Activated gamma-delta T cell (primary cell): ENCODE results near the gene IP6K2.

ENCODE experiments used
- DNase-seq: peaks from one replicate; lab custom pipeline; 2025; lab: John Stamatoyannopoulos, UW

Gene IP6K2

GRCh38 chr3:48690846-48691458 is 26.1 kb downstream of the IP6K2 start:
- no peak for DNase-seq

GRCh38 chr3:48689384-48689783 is 27.6 kb downstream of the IP6K2 start:
- DNase-seq = no peak

- DNase-seq = no peak
These were observed 28.3 kb downstream of the IP6K2 start for GRCh38 chr3:48688737-48689075.

GRCh38 chr3:48688032-48688736 is 28.8 kb downstream of the IP6K2 start:
- no peak for DNase-seq

- no peak for DNase-seq
These were observed 29.8 kb downstream of the IP6K2 start for GRCh38 chr3:48687220-48687678.

GRCh38 chr3:48686538-48687219 is 30.3 kb downstream of the IP6K2 start:
- DNase-seq = no peak

- peak; percentile 85 for DNase-seq
These were observed 31.2 kb downstream of the IP6K2 start, which contains the start of gene NCKIPSD for GRCh38 chr3:48685603-48686511. Gene NCKIPSD (minus strand): TSS chr3:48685915. CDS start chr3:48685807, 108 bp downstream.

GRCh38 chr3:48685293-48685602 is 31.8 kb downstream of the IP6K2 start:
- no peak for DNase-seq

- DNase-seq = no peak
These were observed 32.4 kb downstream of the IP6K2 start for GRCh38 chr3:48684480-48685143.

GRCh38 chr3:48684054-48684349 is 33.0 kb downstream of the IP6K2 start:
- no peak for DNase-seq

- no peak for DNase-seq
These were observed 34.2 kb downstream of the IP6K2 start for GRCh38 chr3:48682786-48683185.

GRCh38 chr3:48681974-48682610 is 34.9 kb downstream of the IP6K2 start:
- no peak for DNase-seq

- DNase-seq = no peak
These were observed 35.5 kb downstream of the IP6K2 start for GRCh38 chr3:48681541-48681880.

GRCh38 chr3:48680811-48681540 is 36.0 kb downstream of the IP6K2 start:
- no peak for DNase-seq

- DNase-seq = no peak
These were observed 37.3 kb downstream of the IP6K2 start for GRCh38 chr3:48679411-48680391.

GRCh38 chr3:48678566-48679380 is 38.2 kb downstream of the IP6K2 start:
- DNase-seq = no peak

GRCh38 chr3:48678056-48678455 is 39.0 kb downstream of the IP6K2 start:
- no peak for DNase-seq

GRCh38 chr3:48674505-48674904 is 42.5 kb downstream of the IP6K2 start:
- no peak for DNase-seq

- DNase-seq = no peak
These were observed 44.5 kb downstream of the IP6K2 start for GRCh38 chr3:48672522-48672921.
